ENCODE measurements around the gene SAPCD1. TPM values are rescaled to one million over a fixed set of nuclear protein-coding genes. Genes with fewer than 3 reads are reported as not detected.

Gene SAPCD1
- total and polyA plus RNA-seq, 10 of the 15 experiments (the other 5 are each of a cell fraction or from before 2014, with no cell fraction given), result 1.6 to 13.0 (median 5.4) TPM

- TF ChIP-seq ZBTB4 (CRISPR knock-in tag; IDR thresholded peaks at IDR 0.05) (no peak), RAD51 (IDR thresholded peaks at IDR 0.05) (no peak), POLR2AphosphoS5 (IDR thresholded peaks at IDR 0.05; ENCODE audit: low read length) (no peak), FOXM1 (IDR thresholded peaks at IDR 0.05; ENCODE audit: low read depth, low read length) (no peak), TBL1XR1 (IDR thresholded peaks at IDR 0.05; ENCODE audit: low read depth, low read length) (no peak), CUX1 (IDR thresholded peaks at IDR 0.05; ENCODE audit: insufficient replicate concordance, low read depth, low read length) (no peak), IRF5 (IDR thresholded peaks at IDR 0.05; ENCODE audit: borderline replicate concordance) (no peak), POU2F2 (IDR thresholded peaks at IDR 0.05; ENCODE audit: borderline replicate concordance, low read depth, low read length) (no peak), RELA (IDR thresholded peaks at IDR 0.05; ENCODE audit: borderline replicate concordance, partially characterized antibody) (no peak), CBX5 (IDR thresholded peaks at IDR 0.05; ENCODE audit: low read depth) (no peak), NBN (IDR thresholded peaks at IDR 0.05) (no peak), NR2F1 (conservative IDR thresholded peaks at IDR 0.05) (no peak)
- FAIRE-seq (no peak), ATAC-seq (no peak), DNase-seq (ENCODE audit: low read depth, low spot score) (no peak)
- BruUV-seq (replicated peaks), result no TSS peak
- H3K9me3 ChIP-seq (replicated peaks; ENCODE audit: control insufficient read depth, insufficient read depth, low read length), result no peaks in the 10 kb centered on the region
- H3K4me2 ChIP-seq (ENCODE audit: control insufficient read depth, insufficient read depth), result no peak within 1 kb of the TSS
- H3K4me3 ChIP-seq, result no peak within 1 kb of the TSS
- in situ Hi-C loops (cut with MboI) (no loop called here), intact Hi-C loops (cut with micrococcal nuclease; ENCODE audit: unreplicated experiment) (no loop called here)
- RAD21 ChIA-PET (ENCODE audit: unreplicated experiment), result no interaction called here
- no peak within 1 kb of the TSS for H3K9ac ChIP-seq (ENCODE audit: control insufficient read depth, insufficient read depth, low read length)
- 32% methylated on average over 16 of the region's 16 CpGs for WGBS (ENCODE audit: insufficient coverage, insufficient replicate concordance, low lambda C conversion rate, missing lambda C conversion rate)
- no peaks in the 10 kb centered on the region for H4K20me1 ChIP-seq (ENCODE audit: control insufficient read depth, insufficient read depth)
- SMC1A ChIA-PET (ENCODE audit: uncharacterized antibody, unreplicated experiment), result interaction anchor here (2.1 kb wide), 1 partner anchor 9 kb away, joined by 7 read pairs; the partner anchor contains the start of gene MPIG6B
- CTCF ChIA-PET, result interaction anchor here (0.8 to 1.4 kb wide), 3 partner anchors 10 to 55 kb away, joined by 3 read pairs; partner anchors contain the start of gene LY6G5C
- no peaks in the 10 kb centered on the region for H3K79me2 ChIP-seq (ENCODE audit: control insufficient read depth, insufficient read depth, low read length)
- no peaks in the 10 kb centered on the region for H3K4me1 ChIP-seq (ENCODE audit: control insufficient read depth, insufficient read depth, low read length)
- no peak within 1 kb of the TSS for H2AFZ ChIP-seq (ENCODE audit: control insufficient read depth, low read depth, low read length)
- peaks cover 0 to 2% of the 10 kb centered on the region in 2 experiments; a peak in 3 of 4 replicates for H3K27me3 ChIP-seq (replicated peaks in 1 of 2; ENCODE audit: control insufficient read depth in 2 of 2, insufficient read depth in 2 of 2, low read length in 1 of 2)
- no peak within 1 kb of the TSS for H3K27ac ChIP-seq (ENCODE audit: control insufficient read depth, insufficient read depth)
- POLR2A ChIA-PET, result interaction anchor here (0.6 to 1.3 kb wide), 2 partner anchors 43 to 55 kb away, joined by 3 to 4 read pairs; no protein-coding TSS in a partner anchor
- no peaks in the 10 kb centered on the region for H3K36me3 ChIP-seq (ENCODE audit: control insufficient read depth in 2 of 2, insufficient read depth in 2 of 2, low read length in 1 of 2)
Observed at GRCh38 chr6:31715022-31715958, 47.2 kb upstream of the SAPCD1 start, which contains the start of gene LY6G6D. Gene LY6G6D (plus strand): TSS chr6:31715348. CDS start chr6:31715356, 8 bp downstream.

Data from GM12878 (cell line).